ENCODE measurements around the gene TCF12. TPM values are rescaled to one million over a fixed set of nuclear protein-coding genes. Genes with fewer than 3 reads are reported as not detected.

Gene TCF12
- total RNA-seq, 1 donor from 2014 or later, result 164 TPM

GRCh38 chr15:57198654-57199291 is 280.3 kb downstream of the TCF12 start:
- Mint-ChIP-seq H3K4me3 (ENCODE audit: unreplicated experiment) (no peak overlapping the region), H3K27me3 (ENCODE audit: unreplicated experiment) (no peaks in the 10 kb centered on the region), H3K4me1 (ENCODE audit: unreplicated experiment) (peaks cover 9% of the 10 kb centered on the region), H3K36me3 (ENCODE audit: unreplicated experiment) (peaks cover 16% of the 10 kb centered on the region), H3K9me3 (ENCODE audit: unreplicated experiment) (no peaks in the 10 kb centered on the region), H3K27ac (ENCODE audit: unreplicated experiment) (no peak overlapping the region)
- no peak for DNase-seq (ENCODE audit: extremely low spot score, unreplicated experiment)
- TF ChIP-seq CTCF (IDR thresholded peaks at IDR 0.05), result no peak

- no peak overlapping the region for H3K27ac Mint-ChIP-seq (ENCODE audit: unreplicated experiment)
- no peaks in the 10 kb centered on the region for H3K9me3 Mint-ChIP-seq (ENCODE audit: unreplicated experiment)
- peaks cover 11% of the 10 kb centered on the region for H3K4me1 Mint-ChIP-seq (ENCODE audit: unreplicated experiment)
- H3K4me3 Mint-ChIP-seq (ENCODE audit: unreplicated experiment), result no peak overlapping the region
- no peaks in the 10 kb centered on the region for H3K27me3 Mint-ChIP-seq (ENCODE audit: unreplicated experiment)
- no peak for TF ChIP-seq CTCF (IDR thresholded peaks at IDR 0.05)
- no peak for DNase-seq (ENCODE audit: extremely low spot score, unreplicated experiment)
- peaks cover 8% of the 10 kb centered on the region for H3K36me3 Mint-ChIP-seq (ENCODE audit: unreplicated experiment)
Observed at GRCh38 chr15:57201578-57201977, 283.1 kb downstream of the TCF12 start.

GRCh38 chr15:57203906-57204305 is 285.5 kb downstream of the TCF12 start:
- peaks cover 4% of the 10 kb centered on the region for H3K36me3 Mint-ChIP-seq (ENCODE audit: unreplicated experiment)
- H3K4me1 Mint-ChIP-seq (ENCODE audit: unreplicated experiment), result peaks cover 5% of the 10 kb centered on the region
- H3K4me3 Mint-ChIP-seq (ENCODE audit: unreplicated experiment), result no peak overlapping the region
- H3K27ac Mint-ChIP-seq (ENCODE audit: unreplicated experiment), result no peak overlapping the region
- no peaks in the 10 kb centered on the region for H3K9me3 Mint-ChIP-seq (ENCODE audit: unreplicated experiment)
- no peaks in the 10 kb centered on the region for H3K27me3 Mint-ChIP-seq (ENCODE audit: unreplicated experiment)
- TF ChIP-seq CTCF (IDR thresholded peaks at IDR 0.05), result no peak
- no peak for DNase-seq (ENCODE audit: extremely low spot score, unreplicated experiment)

- Mint-ChIP-seq H3K4me1 (ENCODE audit: unreplicated experiment) (peaks cover 2% of the 10 kb centered on the region), H3K9me3 (ENCODE audit: unreplicated experiment) (no peaks in the 10 kb centered on the region), H3K36me3 (ENCODE audit: unreplicated experiment) (peaks cover 4% of the 10 kb centered on the region), H3K4me3 (ENCODE audit: unreplicated experiment) (no peak overlapping the region), H3K27me3 (ENCODE audit: unreplicated experiment) (no peaks in the 10 kb centered on the region), H3K27ac (ENCODE audit: unreplicated experiment) (no peak overlapping the region)
- DNase-seq (ENCODE audit: extremely low spot score, unreplicated experiment), result no peak
- TF ChIP-seq CTCF (IDR thresholded peaks at IDR 0.05), result no peak
Observed at GRCh38 chr15:57205027-57205855, 286.8 kb downstream of the TCF12 start.

GRCh38 chr15:57205996-57206395 is 287.6 kb downstream of the TCF12 start:
- Mint-ChIP-seq H3K9me3 (ENCODE audit: unreplicated experiment) (no peaks in the 10 kb centered on the region), H3K4me3 (ENCODE audit: unreplicated experiment) (no peak overlapping the region), H3K27me3 (ENCODE audit: unreplicated experiment) (no peaks in the 10 kb centered on the region), H3K27ac (ENCODE audit: unreplicated experiment) (no peak overlapping the region), H3K36me3 (ENCODE audit: unreplicated experiment) (peaks cover 4% of the 10 kb centered on the region), H3K4me1 (ENCODE audit: unreplicated experiment) (peaks cover 2% of the 10 kb centered on the region)
- no peak for DNase-seq (ENCODE audit: extremely low spot score, unreplicated experiment)
- TF ChIP-seq CTCF (IDR thresholded peaks at IDR 0.05), result no peak

All from osteocyte (in vitro differentiated cells).